Activated T-cell treated with anti-CD3 and anti-CD28 coated beads for 1 hour (primary cell): ENCODE measurements around the gene IGHMBP2.

Experiments
- DNase-seq: peaks from one replicate; pipeline ENCODE4 v3.0.0-alpha.2; 2020; ENCODE audit warnings: low read depth

IGHMBP2 gene

DNA sequence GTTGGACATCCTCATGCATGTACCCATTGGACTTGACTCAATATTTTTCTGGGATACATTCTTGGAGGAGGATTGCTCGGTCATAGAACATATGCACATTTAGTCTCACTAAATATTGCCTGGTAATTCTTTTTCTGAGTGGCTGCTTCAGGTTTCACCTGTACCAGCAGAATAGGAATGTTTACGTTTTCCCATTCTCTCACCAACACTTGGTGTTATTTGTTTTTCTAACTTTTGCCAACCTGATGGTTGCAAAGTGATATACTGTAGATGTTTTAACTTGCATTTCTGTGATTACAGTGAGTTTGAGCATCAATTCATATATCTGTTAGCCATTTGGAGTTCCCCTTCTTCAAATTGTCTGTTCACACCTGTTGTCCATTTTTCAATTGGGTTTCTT lies 78.4 kb downstream of the IGHMBP2 start:
- DNase-seq = no peak

GRCh38 chr11:68983801-68984200 lies 80.1 kb downstream of the IGHMBP2 start:
- no peak for DNase-seq

GRCh38 chr11:68987211-68987610 lies 83.5 kb downstream of the IGHMBP2 start:
- DNase-seq = no peak

DNA sequence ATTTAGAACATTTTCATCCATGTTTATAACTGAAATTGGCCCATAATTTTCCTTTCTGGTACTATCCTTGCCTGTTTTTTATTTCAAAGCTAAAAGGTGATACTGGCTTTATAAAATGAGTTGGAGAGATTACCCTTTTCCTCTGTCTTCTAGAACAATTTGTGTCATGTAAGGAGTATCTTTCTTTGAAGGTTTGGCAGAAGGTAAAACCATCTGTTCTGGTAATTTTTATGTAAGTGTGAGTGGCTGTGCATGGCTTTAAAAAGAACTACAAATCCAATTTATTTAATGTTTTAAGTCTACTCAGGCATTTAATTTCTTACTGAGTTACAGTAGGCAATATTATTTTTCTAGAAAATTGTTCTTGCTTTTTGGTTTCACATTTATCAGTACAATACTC lies 84.8 kb downstream of the IGHMBP2 start:
- no peak for DNase-seq
